GM20431 (cell line): ENCODE measurements around the gene FAM90A26.
"Not testable (repeated sequence)": the region's sequence is repeated elsewhere in the genome, so short reads cannot be mapped to it uniquely, and the experiment has no call there.

Experiments
- in situ Hi-C: fragments of 300-500 bp; cut with MseI, MboI; formaldehyde crosslinking; loops from one replicate; pipeline ENCODE4 v1.15.0; 2020; ENCODE audit warnings: low sequenced_read_pairs; ENCODE audit not compliant: unreplicated experiment

FAM90A26 gene

GRCh38 chr4:9155101-9155886, 14.9 kb upstream of the FAM90A26 start:
- in situ Hi-C loops: not testable (repeated sequence)

- in situ Hi-C loops: not testable (repeated sequence)
These were observed 11.8 kb upstream of the FAM90A26 start for GRCh38 chr4:9158392-9158791.

GRCh38 chr4:9160046-9160445, 10.2 kb upstream of the FAM90A26 start:
- in situ Hi-C loops: not testable (repeated sequence)

GRCh38 chr4:9165990-9166389, 4.2 kb upstream of the FAM90A26 start:
- in situ Hi-C loops: not testable (repeated sequence)

DNA sequence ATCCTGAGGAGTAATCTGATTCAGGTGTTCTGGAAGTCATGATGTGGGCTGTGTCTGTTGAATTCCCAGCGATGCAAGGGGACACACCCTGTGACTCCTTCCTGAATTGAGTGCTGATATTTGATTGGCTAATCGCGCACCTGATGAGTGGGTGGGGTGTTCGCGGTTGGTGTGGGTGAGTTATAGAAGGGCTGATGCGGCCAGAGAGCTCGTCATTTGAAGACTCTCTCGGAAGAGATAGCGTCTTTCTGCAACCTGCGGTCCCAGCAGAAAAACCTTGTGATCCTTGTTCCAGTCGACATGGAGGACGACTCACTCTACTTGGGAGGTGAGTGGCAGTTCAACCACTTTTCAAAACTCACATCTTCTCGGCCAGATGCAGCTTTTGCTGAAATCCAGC, 40.1 kb downstream of the FAM90A26 start, which contains the start of gene USP17L10:
USP17L10 (plus strand) TSS at position 301 of the 400 bp plus-strand sequence; CDS start at position 301, 0 bp downstream.
- in situ Hi-C loops: not testable (repeated sequence)

DNA sequence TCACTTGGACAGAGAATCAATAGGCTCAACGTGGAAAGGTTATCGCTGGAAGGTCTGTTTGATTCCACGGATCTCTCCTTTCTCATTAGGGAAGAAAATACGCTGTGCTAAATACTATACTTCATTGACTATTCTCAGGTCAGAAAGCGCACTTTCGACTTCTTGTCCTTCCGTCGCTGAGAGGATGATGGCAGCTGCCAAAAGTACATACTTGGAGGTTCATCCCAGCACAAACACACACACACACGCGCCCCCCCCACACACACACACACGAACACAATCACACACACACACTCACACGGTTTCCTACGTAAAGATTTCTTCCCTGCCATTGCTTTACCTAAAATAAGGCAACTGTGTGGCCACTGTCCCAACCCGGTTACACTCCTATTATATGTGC, 44.5 kb downstream of the FAM90A26 start:
- in situ Hi-C loops: not testable (repeated sequence)

- in situ Hi-C loops: not testable (repeated sequence)
These were observed 44.9 kb downstream of the FAM90A26 start, which contains the start of gene USP17L11 for GRCh38 chr4:9215105-9215504. Gene USP17L11 (plus strand): TSS chr4:9215405. CDS start chr4:9215405, 0 bp downstream.

DNA sequence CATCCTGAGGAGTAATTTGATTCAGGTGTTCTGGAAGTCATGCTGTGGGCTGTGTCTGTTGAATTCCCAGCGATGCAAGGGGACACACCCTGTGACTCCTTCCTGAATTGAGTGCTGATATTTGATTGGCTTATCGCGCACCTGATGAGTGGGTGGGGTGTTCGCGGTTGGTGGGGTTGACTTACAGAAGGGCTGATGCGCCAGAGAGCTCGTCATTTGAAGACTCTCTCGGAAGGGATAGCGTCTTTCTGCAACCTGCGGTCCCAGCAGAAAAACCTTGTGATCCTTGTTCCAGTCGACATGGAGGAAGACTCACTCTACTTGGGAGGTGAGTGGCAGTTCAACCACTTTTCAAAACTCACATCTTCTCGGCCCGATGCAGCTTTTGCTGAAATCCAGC, 49.6 kb downstream of the FAM90A26 start, which contains the start of gene USP17L12:
USP17L12 (plus strand) TSS at position 301 of the 400 bp plus-strand sequence; CDS start at position 301, 0 bp downstream.
- in situ Hi-C loops: not testable (repeated sequence)

DNA sequence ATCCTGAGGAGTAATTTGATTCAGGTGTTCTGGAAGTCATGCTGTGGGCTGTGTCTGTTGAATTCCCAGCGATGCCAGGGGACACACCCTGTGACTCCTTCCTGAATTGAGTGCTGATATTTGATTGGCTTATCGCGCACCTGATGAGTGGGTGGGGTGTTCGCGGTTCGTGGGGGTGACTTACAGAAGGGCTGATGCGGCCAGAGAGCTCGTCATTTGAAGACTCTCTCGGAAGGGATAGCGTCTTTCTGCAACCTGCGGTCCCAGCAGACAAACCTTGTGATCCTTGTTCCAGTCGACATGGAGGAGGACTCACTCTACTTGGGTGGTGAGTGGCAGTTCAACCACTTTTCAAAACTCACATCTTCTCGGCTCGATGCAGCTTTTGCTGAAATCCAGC, 54.4 kb downstream of the FAM90A26 start, which contains the start of gene USP17L13:
USP17L13 (plus strand) TSS at position 301 of the 400 bp plus-strand sequence; CDS start at position 301, 0 bp downstream.
- in situ Hi-C loops: not testable (repeated sequence)
